Right lobe of liver (tissue), 4 donors: Measurements from ENCODE around the gene ABHD16B.

Experiments used
- CTCF ChIP-seq, 4 donors: fragments of 200-600 bp in 3 of 4; fragments of 450-650 bp in 1 of 4; IDR thresholded peaks; one replicate each; pipeline versions ENCODE4 v1.5.1 to v1.8.0; 2016 to 2022; ENCODE audit warnings: antibody characterized with exemption in 4 of 4, mild to moderate bottlenecking in 2 of 4
- POLR2A ChIP-seq: fragments of 450-650 bp; IDR thresholded peaks from one replicate; pipeline ENCODE4 v1.6.1; 2017; ENCODE audit warnings: antibody characterized with exemption, mild to moderate bottlenecking
- donor health status: DM: no; HTN: no; CAD: no.
- donor health status: DM: no; HTN: no; CAD: no.
- donor health status: DM: no; HTN: yes; CAD: no.

- no peak for TF ChIP-seq CTCF (IDR thresholded peaks at IDR 0.05)
- no peak for TF ChIP-seq POLR2A
Measured at GRCh38 chr20:63861981-63862901, 943 bp downstream of the ABHD16B start.
